Type B pancreatic cell (in vitro differentiated cells): ENCODE results near the gene TRIM9. TPM values are rescaled to one million over a fixed set of nuclear protein-coding genes. Genes with fewer than 3 reads are reported as not detected.

ENCODE experiments used
- DNase-seq: peaks from one replicate; pipeline ENCODE4 v3.0.0; 2021; ENCODE audit warnings: mixed read lengths; ENCODE audit not compliant: unreplicated experiment; ENCODE audit errors: extremely low spot score
- H3K27ac Mint-ChIP-seq: 2 replicates; pipeline ENCODE4 v1.8.0; 2021; ENCODE audit warnings: mild to moderate bottlenecking, mixed read lengths
- H3K27me3 Mint-ChIP-seq: 2 replicates; pipeline ENCODE4 v1.8.0; 2021; ENCODE audit warnings: mixed read lengths
- H3K36me3 Mint-ChIP-seq: 2 replicates; pipeline ENCODE4 v1.8.0; 2021; ENCODE audit warnings: mixed read lengths
- H3K4me1 Mint-ChIP-seq: one replicate; pipeline ENCODE4 v1.8.0; 2021; ENCODE audit warnings: mixed read lengths; ENCODE audit not compliant: unreplicated experiment
- H3K4me3 Mint-ChIP-seq: 2 replicates; pipeline ENCODE4 v1.8.0; 2021; ENCODE audit warnings: mild to moderate bottlenecking, mixed read lengths
- H3K9me3 Mint-ChIP-seq: 2 replicates; pipeline ENCODE4 v1.8.0; 2021; ENCODE audit warnings: mixed read lengths
- total RNA-seq: library from RNA; stranded (reverse); gene quantifications from 2 replicates; pipeline ENCODE4 v1.2.1, GENCODE V29; 2021; ENCODE audit warnings: low replicate concordance
- TF ChIP-seq, protein P1 (sequence below): fragments of 200-600 bp; sonication (generic); conservative IDR thresholded peaks from 2 replicates; pipeline ENCODE4 v1.5.0; 2021; ENCODE audit warnings: antibody characterized with exemption, mild to moderate bottlenecking

TRIM9 gene
- total RNA-seq, 1 donor from 2014 or later: 3.7 TPM

- no peak for DNase-seq
- H3K27ac Mint-ChIP-seq: no peak overlapping the region
- H3K4me1 Mint-ChIP-seq: peaks cover 11% of the 10 kb centered on the region
- TF ChIP-seq, protein P1, sequence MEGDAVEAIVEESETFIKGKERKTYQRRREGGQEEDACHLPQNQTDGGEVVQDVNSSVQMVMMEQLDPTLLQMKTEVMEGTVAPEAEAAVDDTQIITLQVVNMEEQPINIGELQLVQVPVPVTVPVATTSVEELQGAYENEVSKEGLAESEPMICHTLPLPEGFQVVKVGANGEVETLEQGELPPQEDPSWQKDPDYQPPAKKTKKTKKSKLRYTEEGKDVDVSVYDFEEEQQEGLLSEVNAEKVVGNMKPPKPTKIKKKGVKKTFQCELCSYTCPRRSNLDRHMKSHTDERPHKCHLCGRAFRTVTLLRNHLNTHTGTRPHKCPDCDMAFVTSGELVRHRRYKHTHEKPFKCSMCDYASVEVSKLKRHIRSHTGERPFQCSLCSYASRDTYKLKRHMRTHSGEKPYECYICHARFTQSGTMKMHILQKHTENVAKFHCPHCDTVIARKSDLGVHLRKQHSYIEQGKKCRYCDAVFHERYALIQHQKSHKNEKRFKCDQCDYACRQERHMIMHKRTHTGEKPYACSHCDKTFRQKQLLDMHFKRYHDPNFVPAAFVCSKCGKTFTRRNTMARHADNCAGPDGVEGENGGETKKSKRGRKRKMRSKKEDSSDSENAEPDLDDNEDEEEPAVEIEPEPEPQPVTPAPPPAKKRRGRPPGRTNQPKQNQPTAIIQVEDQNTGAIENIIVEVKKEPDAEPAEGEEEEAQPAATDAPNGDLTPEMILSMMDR: no peak
- no peaks in the 10 kb centered on the region for H3K9me3 Mint-ChIP-seq
- H3K36me3 Mint-ChIP-seq: no peaks in the 10 kb centered on the region
- H3K4me3 Mint-ChIP-seq: no peak overlapping the region
- peaks cover 3% of the 10 kb centered on the region for H3K27me3 Mint-ChIP-seq
Measured at GRCh38 chr14:51022769-51023168, 72.1 kb downstream of the TRIM9 start.

- Mint-ChIP-seq H3K27ac (no peak overlapping the region), H3K27me3 (peaks cover 3% of the 10 kb centered on the region), H3K36me3 (no peaks in the 10 kb centered on the region), H3K9me3 (no peaks in the 10 kb centered on the region), H3K4me3 (no peak overlapping the region), H3K4me1 (peaks cover 11% of the 10 kb centered on the region)
- TF ChIP-seq, protein P1: no peak
- DNase-seq: no peak
Measured at GRCh38 chr14:51020024-51020710, 74.7 kb downstream of the TRIM9 start.

DNA sequence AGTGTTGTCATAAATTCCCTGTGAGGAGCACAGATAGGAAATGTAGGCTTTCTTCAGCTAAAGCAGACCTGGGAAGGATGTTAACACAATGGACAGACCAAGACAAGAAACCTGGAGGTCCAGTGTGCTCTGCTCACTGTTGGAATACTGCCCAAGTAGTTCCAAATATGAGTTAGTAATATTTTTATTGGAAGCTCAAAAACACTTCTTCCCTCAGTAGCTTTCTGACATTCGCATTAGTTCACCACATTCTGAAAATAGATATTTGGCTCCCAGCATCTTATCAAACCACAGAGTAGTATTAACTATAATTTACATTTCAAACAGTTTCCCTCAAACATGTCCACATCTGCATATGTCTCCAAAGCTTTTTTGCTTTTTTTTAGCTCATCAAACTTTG lies 75.8 kb downstream of the TRIM9 start:
- Mint-ChIP-seq H3K4me3 (no peak overlapping the region), H3K9me3 (no peaks in the 10 kb centered on the region), H3K36me3 (no peaks in the 10 kb centered on the region), H3K27me3 (peaks cover 3% of the 10 kb centered on the region), H3K27ac (no peak overlapping the region), H3K4me1 (peaks cover 5% of the 10 kb centered on the region)
- no peak for DNase-seq
- TF ChIP-seq, protein P1: no peak

DNA sequence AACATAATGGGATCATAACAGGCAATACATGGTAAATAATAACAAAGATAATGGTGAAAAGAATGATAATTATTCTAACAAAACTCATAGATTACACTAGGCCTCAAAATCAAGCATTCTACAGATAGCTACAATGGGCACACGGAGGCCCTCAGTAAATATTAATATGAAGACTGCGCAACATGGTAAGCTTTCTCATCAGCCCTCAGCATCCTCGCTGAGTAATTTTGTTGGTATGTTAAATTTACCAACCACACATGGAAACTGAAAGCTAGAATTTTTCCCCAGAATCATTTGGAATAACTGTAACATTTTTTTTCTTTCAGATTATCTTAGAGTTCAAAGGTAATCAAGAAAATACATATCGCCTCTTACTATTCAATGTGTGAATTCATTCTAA lies 76.4 kb downstream of the TRIM9 start:
- Mint-ChIP-seq H3K9me3 (no peaks in the 10 kb centered on the region), H3K36me3 (no peaks in the 10 kb centered on the region), H3K4me1 (no peaks in the 10 kb centered on the region), H3K27ac (no peak overlapping the region), H3K4me3 (no peak overlapping the region), H3K27me3 (peaks cover 3% of the 10 kb centered on the region)
- TF ChIP-seq, protein P1: no peak
- no peak for DNase-seq

DNA sequence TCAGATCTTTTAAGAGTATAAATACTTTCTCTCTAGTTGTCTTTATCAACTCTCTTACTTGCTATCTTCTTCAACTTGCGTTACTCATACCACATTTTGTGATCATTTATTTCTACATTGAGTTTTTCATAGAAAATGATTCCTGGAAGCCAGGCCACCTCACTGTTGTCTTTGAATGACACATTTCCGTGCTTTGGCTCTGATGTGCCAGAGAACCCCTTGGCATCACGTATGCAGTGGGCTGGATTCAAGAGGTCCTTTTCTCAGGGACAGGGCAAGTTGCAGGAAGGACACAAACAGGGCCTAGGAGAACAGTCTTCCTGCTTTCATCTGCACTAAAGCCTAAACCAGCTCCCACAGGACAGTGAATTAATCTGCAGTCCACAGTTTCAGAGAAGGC lies 80.3 kb downstream of the TRIM9 start:
- Mint-ChIP-seq H3K9me3 (no peaks in the 10 kb centered on the region), H3K4me1 (no peaks in the 10 kb centered on the region), H3K27ac (no peak overlapping the region), H3K27me3 (peaks cover 2% of the 10 kb centered on the region), H3K36me3 (no peaks in the 10 kb centered on the region), H3K4me3 (no peak overlapping the region)
- DNase-seq: no peak
- TF ChIP-seq, protein P1: no peak
